GM12892 (cell line): ENCODE data around the gene SWSAP1.

ENCODE experiments used
- POLR2A ChIP-seq: IDR thresholded peaks from 2 replicates; pipeline ENCODE4 v1.6.1; 2011; ENCODE audit warnings: low read depth, low read length, control low read depth
- POLR2AphosphoS5 ChIP-seq: IDR thresholded peaks from 2 replicates; pipeline ENCODE4 v1.6.1; 2011; ENCODE audit warnings: low read depth, low read length, control low read depth

GRCh38 chr19:11335449-11336146 is 38.9 kb upstream of the SWSAP1 start:
- no peak for TF ChIP-seq POLR2AphosphoS5
- no peak for TF ChIP-seq POLR2A
